Measurements from ENCODE around the gene ZNF324B.

Gene ZNF324B

GRCh38 chr19:58408152-58409009, 43.0 kb upstream of the ZNF324B start, which contains the start of gene ZNF584 (continued):
- TF ChIP-seq, protein P1, sequence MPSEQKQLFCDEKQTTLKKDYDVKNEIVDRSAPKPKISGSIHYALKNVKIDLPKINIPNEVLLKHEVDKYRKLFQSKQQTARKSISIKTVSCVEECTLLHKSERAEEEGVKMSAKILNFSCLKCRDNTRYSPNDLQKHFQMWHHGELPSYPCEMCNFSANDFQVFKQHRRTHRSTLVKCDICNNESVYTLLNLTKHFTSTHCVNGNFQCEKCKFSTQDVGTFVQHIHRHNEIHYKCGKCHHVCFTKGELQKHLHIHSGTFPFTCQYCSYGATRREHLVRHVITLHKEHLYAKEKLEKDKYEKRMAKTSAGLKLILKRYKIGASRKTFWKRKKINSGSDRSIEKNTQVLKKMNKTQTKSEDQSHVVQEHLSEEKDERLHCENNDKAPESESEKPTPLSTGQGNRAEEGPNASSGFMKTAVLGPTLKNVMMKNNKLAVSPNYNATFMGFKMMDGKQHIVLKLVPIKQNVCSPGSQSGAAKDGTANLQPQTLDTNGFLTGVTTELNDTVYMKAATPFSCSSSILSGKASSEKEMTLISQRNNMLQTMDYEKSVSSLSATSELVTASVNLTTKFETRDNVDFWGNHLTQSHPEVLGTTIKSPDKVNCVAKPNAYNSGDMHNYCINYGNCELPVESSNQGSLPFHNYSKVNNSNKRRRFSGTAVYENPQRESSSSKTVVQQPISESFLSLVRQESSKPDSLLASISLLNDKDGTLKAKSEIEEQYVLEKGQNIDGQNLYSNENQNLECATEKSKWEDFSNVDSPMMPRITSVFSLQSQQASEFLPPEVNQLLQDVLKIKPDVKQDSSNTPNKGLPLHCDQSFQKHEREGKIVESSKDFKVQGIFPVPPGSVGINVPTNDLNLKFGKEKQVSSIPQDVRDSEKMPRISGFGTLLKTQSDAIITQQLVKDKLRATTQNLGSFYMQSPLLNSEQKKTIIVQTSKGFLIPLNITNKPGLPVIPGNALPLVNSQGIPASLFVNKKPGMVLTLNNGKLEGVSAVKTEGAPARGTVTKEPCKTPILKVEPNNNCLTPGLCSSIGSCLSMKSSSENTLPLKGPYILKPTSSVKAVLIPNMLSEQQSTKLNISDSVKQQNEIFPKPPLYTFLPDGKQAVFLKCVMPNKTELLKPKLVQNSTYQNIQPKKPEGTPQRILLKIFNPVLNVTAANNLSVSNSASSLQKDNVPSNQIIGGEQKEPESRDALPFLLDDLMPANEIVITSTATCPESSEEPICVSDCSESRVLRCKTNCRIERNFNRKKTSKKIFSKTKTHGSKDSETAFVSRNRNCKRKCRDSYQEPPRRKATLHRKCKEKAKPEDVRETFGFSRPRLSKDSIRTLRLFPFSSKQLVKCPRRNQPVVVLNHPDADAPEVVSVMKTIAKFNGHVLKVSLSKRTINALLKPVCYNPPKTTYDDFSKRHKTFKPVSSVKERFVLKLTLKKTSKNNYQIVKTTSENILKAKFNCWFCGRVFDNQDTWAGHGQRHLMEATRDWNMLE (tag by site-specific recombination; conservative IDR thresholded peaks at IDR 0.05; ENCODE audit: low read depth): no peak
- no peak for TF ChIP-seq SCRT1 (tag by site-specific recombination; IDR thresholded peaks at IDR 0.05; ENCODE audit: borderline replicate concordance)
- no peak for TF ChIP-seq ZNF19 (tag by site-specific recombination; IDR thresholded peaks at IDR 0.05; ENCODE audit: low read depth)
- TF ChIP-seq ZXDB (tag by site-specific recombination; IDR thresholded peaks at IDR 0.05): 0 out of 2 replicates have a peak, but pooled peaks have one; percentile 64
- TF ChIP-seq ZBTB7A (tag by site-specific recombination; IDR thresholded peaks at IDR 0.05; ENCODE audit: low read depth): peak; percentile 36; the same call in 1 of the 2 replicates
- no peak for TF ChIP-seq ZNF549 (tag by site-specific recombination; IDR thresholded peaks at IDR 0.05)
- TF ChIP-seq ZNF391 (tag by site-specific recombination; IDR thresholded peaks at IDR 0.05; ENCODE audit: borderline replicate concordance, low read depth): no peak
- no peak for TF ChIP-seq ZNF366 (tag by site-specific recombination; conservative IDR thresholded peaks at IDR 0.05)
- peak; percentile 85 for TF ChIP-seq PBX3 (CRISPR knock-in tag; IDR thresholded peaks at IDR 0.05)
- no peak for TF ChIP-seq ZNF558 (tag by site-specific recombination; IDR thresholded peaks at IDR 0.05)
- no peak for TF ChIP-seq ZNF658 (tag by site-specific recombination; IDR thresholded peaks at IDR 0.05)
- no peak for TF ChIP-seq ZNF488 (tag by site-specific recombination; IDR thresholded peaks at IDR 0.05)
- TF ChIP-seq ZNF791 (tag by site-specific recombination; IDR thresholded peaks at IDR 0.05): no peak
- TF ChIP-seq ZNF660 (tag by site-specific recombination; IDR thresholded peaks at IDR 0.05): peak; percentile 30
- no peak for TF ChIP-seq ZNF175 (tag by site-specific recombination; IDR thresholded peaks at IDR 0.05)
- peak; percentile 95 for TF ChIP-seq SP2 (tag by site-specific recombination; IDR thresholded peaks at IDR 0.05)
- peak; percentile 63; the same call in 1 of the 2 replicates for TF ChIP-seq ZNF610 (tag by site-specific recombination; IDR thresholded peaks at IDR 0.05; ENCODE audit: borderline replicate concordance)
- no peak for TF ChIP-seq ZNF266 (tag by site-specific recombination; IDR thresholded peaks at IDR 0.05; ENCODE audit: low read depth)
- TF ChIP-seq ZIC2 (tag by site-specific recombination; IDR thresholded peaks at IDR 0.05): no peak
- TF ChIP-seq ZNF555 (tag by site-specific recombination; conservative IDR thresholded peaks at IDR 0.05): no peak
- 0 out of 2 replicates have a peak, but pooled peaks have one; percentile 58 for TF ChIP-seq ZNF792 (tag by site-specific recombination; IDR thresholded peaks at IDR 0.05)
- TF ChIP-seq ZFP41 (tag by site-specific recombination; IDR thresholded peaks at IDR 0.05; ENCODE audit: borderline replicate concordance): no peak
- TF ChIP-seq ZNF292 (tag by site-specific recombination; IDR thresholded peaks at IDR 0.05; ENCODE audit: borderline replicate concordance, low read depth): no peak
- peak; percentile 12; the same call in 1 of the 2 replicates for TF ChIP-seq ZNF2 (tag by site-specific recombination; IDR thresholded peaks at IDR 0.05)
- no peak for TF ChIP-seq ZNF596 (tag by site-specific recombination; IDR thresholded peaks at IDR 0.05)
- peak; percentile 9; the same call in 1 of the 2 replicates for TF ChIP-seq ZNF239 (tag by site-specific recombination; IDR thresholded peaks at IDR 0.05)
- TF ChIP-seq, protein P2, sequence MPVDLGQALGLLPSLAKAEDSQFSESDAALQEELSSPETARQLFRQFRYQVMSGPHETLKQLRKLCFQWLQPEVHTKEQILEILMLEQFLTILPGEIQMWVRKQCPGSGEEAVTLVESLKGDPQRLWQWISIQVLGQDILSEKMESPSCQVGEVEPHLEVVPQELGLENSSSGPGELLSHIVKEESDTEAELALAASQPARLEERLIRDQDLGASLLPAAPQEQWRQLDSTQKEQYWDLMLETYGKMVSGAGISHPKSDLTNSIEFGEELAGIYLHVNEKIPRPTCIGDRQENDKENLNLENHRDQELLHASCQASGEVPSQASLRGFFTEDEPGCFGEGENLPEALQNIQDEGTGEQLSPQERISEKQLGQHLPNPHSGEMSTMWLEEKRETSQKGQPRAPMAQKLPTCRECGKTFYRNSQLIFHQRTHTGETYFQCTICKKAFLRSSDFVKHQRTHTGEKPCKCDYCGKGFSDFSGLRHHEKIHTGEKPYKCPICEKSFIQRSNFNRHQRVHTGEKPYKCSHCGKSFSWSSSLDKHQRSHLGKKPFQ (tag by site-specific recombination; IDR thresholded peaks at IDR 0.05): no peak
- no peak for TF ChIP-seq ZBTB21 (tag by site-specific recombination; IDR thresholded peaks at IDR 0.05)
- no peak for TF ChIP-seq ZNF776 (tag by site-specific recombination; IDR thresholded peaks at IDR 0.05; ENCODE audit: borderline replicate concordance)
- TF ChIP-seq TCF7L2 (IDR thresholded peaks at IDR 0.05; ENCODE audit: borderline replicate concordance, low read depth, low read length): no peak

All from HEK293 (cell line).